ENCODE measurements around the gene FHOD3. TPM values are rescaled to one million over a fixed set of nuclear protein-coding genes. Genes with fewer than 3 reads are reported as not detected.

The FHOD3 gene
- total RNA-seq, 1 donor from 2014 or later: 5.6 TPM

- no peaks in the 10 kb centered on the region for H3K4me1 ChIP-seq
- intact Hi-C loops (cut with DNase I): no loop called here
- H3K27me3 ChIP-seq: no peaks in the 10 kb centered on the region
- TF ChIP-seq POLR2AphosphoS5 (IDR thresholded peaks at IDR 0.05; ENCODE audit: insufficient read depth in 1 of 2, low read depth in 1 of 2): no peak
- TF ChIP-seq CTCF (IDR thresholded peaks at IDR 0.05): no peak
- TF ChIP-seq POLR2A (IDR thresholded peaks at IDR 0.05): no peak
- no peaks in the 10 kb centered on the region for H3K36me3 ChIP-seq
- H3K27ac ChIP-seq: no peak overlapping the region
- no peak overlapping the region for H3K4me3 ChIP-seq
- H3K9me3 ChIP-seq: no peaks in the 10 kb centered on the region
- DNase-seq (ENCODE audit: extremely low spot score in 2 of 2): no peak
Measured at GRCh38 chr18:36304723-36305122, 7.2 kb downstream of the FHOD3 start.

GRCh38 chr18:36305375-36305774, 7.9 kb downstream of the FHOD3 start:
- no peaks in the 10 kb centered on the region for H3K4me1 ChIP-seq
- H3K4me3 ChIP-seq: no peak overlapping the region
- intact Hi-C loops (cut with DNase I): no loop called here
- no peak overlapping the region for H3K27ac ChIP-seq
- no peaks in the 10 kb centered on the region for H3K36me3 ChIP-seq
- H3K9me3 ChIP-seq: no peaks in the 10 kb centered on the region
- peak; percentile 25 to 28 for DNase-seq (ENCODE audit: extremely low spot score in 2 of 2)
- no peak for TF ChIP-seq POLR2AphosphoS5 (IDR thresholded peaks at IDR 0.05; ENCODE audit: insufficient read depth in 1 of 2, low read depth in 1 of 2)
- no peaks in the 10 kb centered on the region for H3K27me3 ChIP-seq

- peak; percentile 16 to 27 for DNase-seq (ENCODE audit: extremely low spot score in 2 of 2)
- no peak for TF ChIP-seq POLR2A (IDR thresholded peaks at IDR 0.05)
- no peak for TF ChIP-seq CTCF (IDR thresholded peaks at IDR 0.05)
- no peak for TF ChIP-seq POLR2AphosphoS5 (IDR thresholded peaks at IDR 0.05; ENCODE audit: insufficient read depth in 1 of 2, low read depth in 1 of 2)
- Histone ChIP-seq H3K36me3 (no peaks in the 10 kb centered on the region), H3K4me1 (no peaks in the 10 kb centered on the region), H3K27me3 (no peaks in the 10 kb centered on the region), H3K4me3 (no peak overlapping the region), H3K9me3 (no peaks in the 10 kb centered on the region), H3K27ac (no peak overlapping the region)
- intact Hi-C loops (cut with DNase I): loop anchor here (1.0 kb wide), 1 partner anchor 25 kb away; no protein-coding TSS in a partner anchor
Measured at GRCh38 chr18:36307513-36307912, 10.0 kb downstream of the FHOD3 start.

GRCh38 chr18:36308711-36309435, 11.4 kb downstream of the FHOD3 start:
- intact Hi-C loops (cut with DNase I): no loop called here
- TF ChIP-seq CTCF (IDR thresholded peaks at IDR 0.05): no peak
- no peak for TF ChIP-seq POLR2AphosphoS5 (IDR thresholded peaks at IDR 0.05; ENCODE audit: insufficient read depth in 1 of 2, low read depth in 1 of 2)
- no peak for TF ChIP-seq POLR2A (IDR thresholded peaks at IDR 0.05)
- H3K27ac ChIP-seq: no peak overlapping the region
- H3K9me3 ChIP-seq: no peaks in the 10 kb centered on the region
- H3K4me3 ChIP-seq: no peak overlapping the region
- no peaks in the 10 kb centered on the region for H3K36me3 ChIP-seq
- DNase-seq (ENCODE audit: extremely low spot score in 2 of 2): peak; percentile 11 to 72
- H3K4me1 ChIP-seq: no peaks in the 10 kb centered on the region
- H3K27me3 ChIP-seq: no peaks in the 10 kb centered on the region

- Histone ChIP-seq H3K36me3 (no peaks in the 10 kb centered on the region), H3K4me3 (no peak overlapping the region), H3K4me1 (no peaks in the 10 kb centered on the region), H3K27me3 (no peaks in the 10 kb centered on the region), H3K9me3 (no peaks in the 10 kb centered on the region), H3K27ac (no peak overlapping the region)
- DNase-seq (ENCODE audit: extremely low spot score in 2 of 2): peak; percentile 83 to 91
- intact Hi-C loops (cut with DNase I): no loop called here
- peak in 1 of 2 donors; percentile 33 for TF ChIP-seq POLR2AphosphoS5 (IDR thresholded peaks at IDR 0.05; ENCODE audit: insufficient read depth in 1 of 2, low read depth in 1 of 2)
- no peak for TF ChIP-seq POLR2A (IDR thresholded peaks at IDR 0.05)
Measured at GRCh38 chr18:36309436-36310391, 12.2 kb downstream of the FHOD3 start.
